Measurements from ENCODE around the gene TPTE.
"Not testable (repeated sequence)": the region's sequence is repeated elsewhere in the genome, so short reads cannot be mapped to it uniquely, and the experiment has no call there.

Gene TPTE

DNA sequence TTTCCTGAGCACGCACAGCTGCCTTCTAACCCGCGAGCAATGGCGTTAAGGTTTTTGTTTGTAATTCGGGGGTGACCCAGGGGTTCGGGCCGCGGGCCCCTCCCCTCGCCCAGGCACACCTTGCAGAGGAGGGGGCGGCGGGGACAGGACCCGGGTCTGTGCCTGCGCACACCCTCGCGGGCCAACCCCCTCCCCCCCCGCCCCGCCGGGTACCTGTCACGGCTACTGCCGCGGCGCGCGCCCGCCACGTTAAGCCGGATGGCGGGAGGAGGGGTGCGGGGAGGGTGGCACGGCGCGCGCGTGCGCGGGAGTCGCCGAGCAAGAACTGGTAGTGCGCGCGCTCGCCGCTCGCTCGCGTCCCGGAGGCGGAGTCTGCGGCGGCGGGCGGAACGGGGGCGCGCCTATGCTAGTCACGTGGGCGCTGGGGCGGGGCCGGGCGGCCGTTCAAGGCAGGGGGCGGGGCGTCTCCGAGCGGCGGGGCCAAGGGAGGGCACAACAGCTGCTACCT is at the start of gene TPTE:
Gene TPTE, plus strand, starts transcription at position 493 of the 508 bp plus-strand sequence. CDS start 17,141 bp downstream, outside the sequence.
- H3K27me3 Mint-ChIP-seq: no peaks in the 10 kb centered on the region
- H3K9me3 Mint-ChIP-seq: peaks cover 41% of the 10 kb centered on the region
- DNase-seq: no peak
- no peak within 1 kb of the TSS for H3K27ac Mint-ChIP-seq
- no peak within 1 kb of the TSS for H3K4me3 Mint-ChIP-seq
- H3K4me1 Mint-ChIP-seq (ENCODE audit: low read depth): no peaks in the 10 kb centered on the region
- peaks cover 6% of the 10 kb centered on the region for H3K36me3 Mint-ChIP-seq (ENCODE audit: low read depth)

- H3K36me3 Mint-ChIP-seq (ENCODE audit: low read depth); H3K4me1 Mint-ChIP-seq (ENCODE audit: low read depth); DNase-seq; H3K9me3 Mint-ChIP-seq; H3K27me3 Mint-ChIP-seq; H3K27ac Mint-ChIP-seq; H3K4me3 Mint-ChIP-seq: not testable (repeated sequence)
Observed at GRCh38 chr21:10471999-10472398, 49.4 kb upstream of the TPTE start.

DNA sequence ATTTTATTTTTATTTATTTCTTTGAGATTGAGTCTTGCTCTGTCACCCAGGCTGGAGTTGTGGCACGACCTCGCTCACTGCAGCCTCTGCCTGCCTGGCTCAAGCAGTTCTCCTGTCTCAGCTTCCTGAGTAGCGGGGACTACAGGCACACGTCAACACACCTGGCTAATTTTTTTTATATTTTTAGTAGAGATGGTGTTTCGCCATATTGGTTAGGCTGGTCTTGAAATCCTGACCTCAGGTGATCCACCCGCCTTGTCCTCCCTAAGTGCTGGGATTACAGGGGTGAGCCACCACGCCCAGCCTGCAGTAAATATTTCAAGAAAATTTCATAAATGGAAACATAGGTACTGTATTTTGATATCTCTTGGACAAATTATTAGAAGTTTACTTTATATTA is 43.6 kb upstream of the TPTE start:
- not testable (repeated sequence) for H3K27me3 Mint-ChIP-seq; H3K4me3 Mint-ChIP-seq; H3K27ac Mint-ChIP-seq; H3K4me1 Mint-ChIP-seq (ENCODE audit: low read depth); H3K36me3 Mint-ChIP-seq (ENCODE audit: low read depth); DNase-seq
- H3K9me3 Mint-ChIP-seq: peaks cover 26% of the 10 kb centered on the region

DNA sequence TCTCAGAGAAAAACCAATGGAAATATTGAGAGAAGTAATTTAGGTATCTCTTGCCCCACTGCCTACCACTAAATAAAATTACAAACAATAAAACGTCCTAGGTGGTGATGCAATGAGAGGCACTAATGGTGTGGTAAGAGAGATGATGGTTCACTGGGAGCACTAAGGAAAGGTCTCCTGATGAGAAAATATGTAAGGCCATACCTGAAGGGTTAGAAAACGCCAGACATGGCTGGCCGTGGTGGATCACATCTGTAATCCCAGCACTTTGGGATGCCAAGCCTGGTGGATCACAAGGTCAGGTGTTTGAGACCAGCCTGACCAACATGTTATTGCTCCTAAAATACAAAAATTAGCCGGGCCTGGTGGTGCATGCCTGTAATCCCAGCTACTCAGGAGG is 41.5 kb upstream of the TPTE start:
- H3K4me1 Mint-ChIP-seq (ENCODE audit: low read depth); H3K27me3 Mint-ChIP-seq; H3K27ac Mint-ChIP-seq; DNase-seq; H3K4me3 Mint-ChIP-seq; H3K36me3 Mint-ChIP-seq (ENCODE audit: low read depth): not testable (repeated sequence)
- H3K9me3 Mint-ChIP-seq: peaks cover 28% of the 10 kb centered on the region

- H3K9me3 Mint-ChIP-seq: peaks cover 23% of the 10 kb centered on the region
- not testable (repeated sequence) for H3K4me1 Mint-ChIP-seq (ENCODE audit: low read depth); DNase-seq; H3K4me3 Mint-ChIP-seq; H3K36me3 Mint-ChIP-seq (ENCODE audit: low read depth); H3K27me3 Mint-ChIP-seq; H3K27ac Mint-ChIP-seq
Observed at GRCh38 chr21:10484864-10485263, 36.5 kb upstream of the TPTE start.

- not testable (repeated sequence) for H3K4me1 Mint-ChIP-seq (ENCODE audit: low read depth); H3K4me3 Mint-ChIP-seq; DNase-seq; H3K27ac Mint-ChIP-seq; H3K36me3 Mint-ChIP-seq (ENCODE audit: low read depth); H3K27me3 Mint-ChIP-seq
- peaks cover 11% of the 10 kb centered on the region for H3K9me3 Mint-ChIP-seq
Observed at GRCh38 chr21:10490453-10490852, 30.9 kb upstream of the TPTE start.

GRCh38 chr21:10511116-10511515 is 10.3 kb upstream of the TPTE start:
- Mint-ChIP-seq H3K27ac (no peak overlapping the region), H3K4me1 (ENCODE audit: low read depth) (no peaks in the 10 kb centered on the region), H3K4me3 (no peak overlapping the region), H3K36me3 (ENCODE audit: low read depth) (no peaks in the 10 kb centered on the region), H3K27me3 (no peaks in the 10 kb centered on the region), H3K9me3 (peaks cover 22% of the 10 kb centered on the region)
- DNase-seq: no peak

GRCh38 chr21:10516889-10517288 is 4.5 kb upstream of the TPTE start:
- not testable (repeated sequence) for DNase-seq; H3K4me3 Mint-ChIP-seq; H3K36me3 Mint-ChIP-seq (ENCODE audit: low read depth); H3K27me3 Mint-ChIP-seq; H3K4me1 Mint-ChIP-seq (ENCODE audit: low read depth); H3K27ac Mint-ChIP-seq
- H3K9me3 Mint-ChIP-seq: peaks cover 41% of the 10 kb centered on the region

- H3K36me3 Mint-ChIP-seq (ENCODE audit: low read depth); DNase-seq; H3K27me3 Mint-ChIP-seq; H3K4me1 Mint-ChIP-seq (ENCODE audit: low read depth); H3K27ac Mint-ChIP-seq; H3K4me3 Mint-ChIP-seq: not testable (repeated sequence)
- H3K9me3 Mint-ChIP-seq: peaks cover 44% of the 10 kb centered on the region
Observed at GRCh38 chr21:10517904-10518303, 3.5 kb upstream of the TPTE start.

DNA sequence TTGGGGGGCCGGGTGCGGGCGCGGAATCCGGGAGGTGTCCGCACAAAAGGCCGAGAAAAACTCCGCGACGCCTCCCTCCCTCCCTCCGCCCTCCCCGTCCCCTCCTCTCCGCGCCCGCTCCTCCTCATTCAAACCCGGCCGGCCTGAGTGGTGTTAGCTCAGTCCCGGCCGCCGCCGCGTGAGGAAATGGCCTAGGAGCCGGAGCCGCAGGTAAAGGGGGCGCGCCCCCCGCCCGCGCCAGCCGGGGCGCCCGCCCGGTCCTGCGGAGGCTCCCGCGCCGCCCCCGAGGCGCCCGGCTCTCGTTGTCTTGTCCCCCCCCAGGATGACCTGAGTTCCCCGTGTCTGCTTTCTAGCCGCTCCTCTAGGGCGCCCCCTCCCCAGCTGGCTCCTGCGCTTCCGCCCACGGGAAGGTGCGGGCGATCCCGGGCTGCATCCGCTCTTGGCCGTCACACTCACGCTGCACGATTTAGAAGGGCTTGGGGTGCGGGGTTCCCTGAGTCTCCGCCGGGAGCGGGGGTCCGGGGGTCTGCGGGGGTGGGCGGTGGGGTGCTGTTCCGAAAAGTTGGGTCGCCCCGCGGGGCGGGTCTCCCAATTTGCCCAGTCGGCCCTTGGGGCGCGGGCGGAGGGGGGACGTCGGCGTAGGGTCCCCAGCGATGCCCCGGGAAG is 585 bp downstream of the TPTE start:
- DNase-seq; H3K27ac Mint-ChIP-seq; H3K27me3 Mint-ChIP-seq; H3K4me3 Mint-ChIP-seq; H3K4me1 Mint-ChIP-seq (ENCODE audit: low read depth); H3K36me3 Mint-ChIP-seq (ENCODE audit: low read depth): not testable (repeated sequence)
- H3K9me3 Mint-ChIP-seq: peaks cover 36% of the 10 kb centered on the region

GRCh38 chr21:10539956-10540355 is 18.6 kb downstream of the TPTE start:
- Mint-ChIP-seq H3K9me3 (peaks cover 8% of the 10 kb centered on the region), H3K27me3 (no peaks in the 10 kb centered on the region), H3K4me1 (ENCODE audit: low read depth) (no peaks in the 10 kb centered on the region), H3K36me3 (ENCODE audit: low read depth) (no peaks in the 10 kb centered on the region), H3K4me3 (no peak overlapping the region), H3K27ac (no peak overlapping the region)
- no peak for DNase-seq

- H3K4me3 Mint-ChIP-seq; H3K27me3 Mint-ChIP-seq; H3K36me3 Mint-ChIP-seq (ENCODE audit: low read depth); DNase-seq; H3K27ac Mint-ChIP-seq; H3K4me1 Mint-ChIP-seq (ENCODE audit: low read depth): not testable (repeated sequence)
- peaks cover 28% of the 10 kb centered on the region for H3K9me3 Mint-ChIP-seq
Observed at GRCh38 chr21:10544376-10544775, 23.0 kb downstream of the TPTE start.

DNA sequence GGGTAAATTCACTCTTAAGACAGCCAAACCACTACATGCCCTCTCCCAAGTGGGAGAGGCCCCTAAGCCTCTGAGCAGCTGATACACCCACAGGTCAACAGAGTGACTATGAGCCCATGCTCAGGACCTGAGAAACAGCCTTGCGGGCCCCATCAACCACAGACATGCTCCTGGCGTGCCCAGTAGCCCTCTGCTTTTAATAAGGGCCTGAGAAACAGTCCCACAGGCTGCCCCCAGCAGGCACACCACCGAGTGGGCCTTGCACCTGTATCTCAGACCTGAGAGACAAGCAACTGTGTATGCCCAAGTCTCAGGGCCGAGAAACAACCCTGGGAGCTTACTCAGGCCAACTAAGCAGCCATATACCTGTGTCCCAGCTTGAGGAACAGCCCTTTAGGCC is 26.5 kb downstream of the TPTE start:
- not testable (repeated sequence) for H3K36me3 Mint-ChIP-seq (ENCODE audit: low read depth); DNase-seq; H3K4me3 Mint-ChIP-seq; H3K27me3 Mint-ChIP-seq; H3K4me1 Mint-ChIP-seq (ENCODE audit: low read depth); H3K27ac Mint-ChIP-seq
- peaks cover 51% of the 10 kb centered on the region for H3K9me3 Mint-ChIP-seq

- not testable (repeated sequence) for H3K36me3 Mint-ChIP-seq (ENCODE audit: low read depth); H3K27ac Mint-ChIP-seq; DNase-seq; H3K4me3 Mint-ChIP-seq; H3K27me3 Mint-ChIP-seq; H3K4me1 Mint-ChIP-seq (ENCODE audit: low read depth)
- H3K9me3 Mint-ChIP-seq: peaks cover 51% of the 10 kb centered on the region
Observed at GRCh38 chr21:10548331-10548954, 27.1 kb downstream of the TPTE start.

- not testable (repeated sequence) for H3K27ac Mint-ChIP-seq; H3K4me3 Mint-ChIP-seq; H3K36me3 Mint-ChIP-seq (ENCODE audit: low read depth); H3K27me3 Mint-ChIP-seq; DNase-seq; H3K4me1 Mint-ChIP-seq (ENCODE audit: low read depth)
- H3K9me3 Mint-ChIP-seq: peaks cover 35% of the 10 kb centered on the region
Observed at GRCh38 chr21:10570803-10571202, 49.4 kb downstream of the TPTE start.

All from activated T-cell treated with anti-CD3 and anti-CD28 coated beads, Interleukin-2, amount 50 U/mL, for 24 hours (primary cell).